GM19023 (cell line): Measurements from ENCODE around the gene SMCP.
A peak's percentile ranks its signal among the peaks of the same experiment; 100 is the strongest.

Experiments used
- ATAC-seq: cut with Tn5 transposase; IDR thresholded peaks from one replicate; pipeline ENCODE4 v1.9.1; 2021; ENCODE audit warnings: mild to moderate bottlenecking, moderate library complexity; ENCODE audit not compliant: unreplicated experiment

SMCP gene

DNA sequence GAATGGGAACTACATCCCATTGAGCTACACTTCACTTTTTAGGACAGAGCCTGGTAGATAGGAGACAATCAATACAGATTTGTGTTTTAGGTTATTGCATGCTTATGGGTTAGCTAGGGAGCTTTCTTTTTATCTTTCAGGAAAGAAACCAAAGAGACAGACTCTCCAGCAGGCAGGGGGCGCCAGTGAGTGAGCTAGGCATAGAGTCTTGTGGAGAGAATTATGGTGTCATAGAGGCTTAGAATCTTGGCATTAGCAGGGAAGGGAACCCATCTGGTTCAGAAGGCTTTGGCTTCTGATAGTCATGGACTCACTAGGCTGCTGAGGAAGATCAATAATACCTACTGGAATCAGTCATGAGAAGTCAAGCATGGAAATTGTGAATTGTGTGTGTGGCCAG is at the start of gene SMCP:
SMCP (plus strand) TSS at position 281 of the 400 bp plus-strand sequence. CDS start 6,101 bp downstream, outside the sequence.
- no peak for ATAC-seq

DNA sequence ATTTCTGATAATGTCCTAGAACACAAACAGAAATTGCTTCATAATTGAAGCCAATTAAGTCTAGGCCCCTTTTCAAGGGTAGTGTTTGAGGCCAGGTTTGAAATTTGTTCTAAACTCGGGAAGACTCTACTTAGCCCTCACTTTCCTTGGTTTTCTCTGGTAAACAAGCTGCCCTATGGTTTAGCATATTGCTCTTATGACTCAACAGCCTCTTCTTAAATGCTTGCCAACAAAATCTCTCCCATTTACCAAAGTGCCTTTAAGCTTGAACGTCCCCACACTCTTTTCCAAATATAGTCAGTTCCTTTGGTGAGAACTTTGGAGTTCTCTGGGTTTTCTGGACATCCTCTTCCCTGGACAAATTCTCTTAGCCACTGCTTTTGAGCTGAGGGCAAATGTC is 41.3 kb upstream of the SMCP start:
- ATAC-seq: no peak

GRCh38 chr1:152842556-152842955 is 35.6 kb upstream of the SMCP start, which contains the start of gene LCE6A:
Gene LCE6A (plus strand): TSS chr1:152842856. CDS start chr1:152843521, 665 bp downstream.
- no peak for ATAC-seq

GRCh38 chr1:152855661-152856060 is 22.5 kb upstream of the SMCP start:
- no peak for ATAC-seq

GRCh38 chr1:152858062-152858461 is 20.1 kb upstream of the SMCP start:
- ATAC-seq: no peak

DNA sequence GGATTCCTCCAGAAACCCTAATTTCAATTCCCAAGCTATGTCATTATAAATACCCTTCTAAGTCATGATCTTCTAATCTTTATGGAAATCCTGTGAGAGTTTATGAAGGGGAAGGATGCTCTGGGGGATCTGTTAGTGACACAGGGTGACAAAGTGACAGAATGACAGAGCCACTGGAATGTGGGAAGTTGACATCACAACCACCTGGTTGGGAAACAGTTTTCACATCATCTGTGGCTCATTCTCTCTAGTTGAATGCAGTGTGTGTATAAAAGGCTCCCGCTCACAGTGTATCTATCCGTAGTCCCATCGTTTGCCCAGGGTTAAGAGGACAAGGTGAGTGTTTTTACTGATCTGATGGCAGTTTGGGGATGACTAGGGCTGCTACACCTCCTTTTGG is 18.4 kb upstream of the SMCP start, which contains the start of gene LCE7A:
LCE7A (plus strand) TSS at position 301 of the 400 bp plus-strand sequence. CDS start 702 bp downstream, outside the sequence.
- no peak for ATAC-seq

DNA sequence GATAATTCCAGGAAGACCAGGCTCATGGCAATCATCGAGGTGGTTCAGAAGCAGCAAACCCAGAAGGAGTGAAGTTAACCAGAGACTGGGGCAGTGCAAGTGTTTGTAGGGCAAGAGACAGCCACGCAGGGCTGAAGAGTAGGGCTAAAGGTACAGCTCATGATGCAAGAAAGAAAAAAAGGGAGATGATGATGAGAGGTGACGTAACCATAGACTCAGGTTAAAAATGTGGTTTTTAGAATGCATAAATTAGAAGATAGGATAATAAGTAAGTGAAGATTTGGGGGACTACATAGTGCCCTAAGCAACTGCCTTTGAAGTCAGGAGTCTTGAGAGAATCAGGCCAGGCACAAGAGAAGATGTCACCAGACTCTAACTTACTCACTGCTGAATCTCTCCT is 18.0 kb upstream of the SMCP start:
- no peak for ATAC-seq

DNA sequence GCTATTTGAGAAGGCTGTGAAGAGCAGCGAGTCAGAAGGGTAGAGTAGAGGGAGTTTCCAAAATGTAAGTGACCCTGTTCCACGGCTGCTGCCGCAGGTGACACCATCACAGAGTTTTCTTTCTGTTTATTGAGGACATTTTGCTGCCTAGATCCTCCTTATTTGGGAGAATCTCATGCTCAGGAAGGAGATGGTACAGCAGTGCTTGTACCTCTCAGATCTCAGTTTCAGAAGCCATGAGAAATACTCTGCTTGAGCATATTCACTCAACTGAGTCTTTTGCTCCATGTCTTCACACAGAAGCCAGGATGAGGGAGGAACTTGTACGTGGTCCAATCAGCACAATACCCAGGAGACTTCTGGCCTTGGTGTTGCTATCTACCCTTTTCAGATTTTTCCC is 16.7 kb upstream of the SMCP start:
- no peak for ATAC-seq

DNA sequence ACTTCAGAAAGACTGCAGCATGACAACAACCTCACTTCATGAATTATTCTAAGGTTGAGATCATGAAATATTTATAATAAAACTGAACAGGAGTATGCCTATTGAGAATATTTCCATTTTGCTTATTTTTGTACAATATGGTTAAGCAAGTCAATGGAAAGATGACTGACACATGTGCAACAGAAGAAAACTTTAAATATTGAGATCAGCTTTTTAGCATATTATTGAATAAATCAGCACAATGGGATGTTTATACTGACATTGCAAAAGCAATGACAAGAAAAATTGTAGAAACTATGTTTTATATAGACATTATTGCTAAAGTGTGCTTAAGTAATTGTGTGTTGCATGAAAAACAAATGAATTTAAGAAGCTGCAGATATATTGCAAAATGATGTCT is 13.7 kb upstream of the SMCP start:
- no peak for ATAC-seq

GRCh38 chr1:152866321-152866720 is 11.8 kb upstream of the SMCP start:
- no peak for ATAC-seq

DNA sequence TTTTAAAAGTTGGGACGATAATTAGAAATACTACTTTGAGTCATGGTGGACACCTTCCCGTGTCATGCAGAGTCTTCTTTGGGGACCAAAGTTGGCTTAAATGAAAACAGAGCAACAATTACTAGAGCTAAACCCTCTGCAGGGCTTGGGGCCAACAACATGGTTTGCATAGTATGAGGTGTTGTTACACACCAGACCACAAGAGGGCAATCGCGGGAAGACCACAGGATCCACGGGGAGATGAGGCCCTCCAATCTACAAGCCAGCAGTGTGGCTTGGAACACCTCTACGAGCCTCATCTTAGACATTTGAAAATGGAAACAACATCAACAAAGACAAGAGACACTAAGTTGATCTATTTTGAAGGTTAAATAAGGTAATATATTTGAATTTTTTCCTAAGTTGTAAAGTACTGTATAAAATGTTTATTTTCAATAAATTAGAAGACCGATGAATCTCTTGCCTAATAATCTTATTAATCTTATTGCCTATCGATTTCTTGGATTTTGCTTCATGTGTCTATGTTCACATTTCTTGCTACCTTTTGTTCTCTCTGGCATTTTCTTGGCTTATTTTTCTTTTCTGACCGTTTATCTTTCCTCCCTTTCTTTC is 8.2 kb upstream of the SMCP start:
- no peak for ATAC-seq

- no peak for ATAC-seq
Measured at GRCh38 chr1:152870831-152871730, 7.0 kb upstream of the SMCP start.

GRCh38 chr1:152871731-152872126 is 6.4 kb upstream of the SMCP start:
- ATAC-seq: no peak

DNA sequence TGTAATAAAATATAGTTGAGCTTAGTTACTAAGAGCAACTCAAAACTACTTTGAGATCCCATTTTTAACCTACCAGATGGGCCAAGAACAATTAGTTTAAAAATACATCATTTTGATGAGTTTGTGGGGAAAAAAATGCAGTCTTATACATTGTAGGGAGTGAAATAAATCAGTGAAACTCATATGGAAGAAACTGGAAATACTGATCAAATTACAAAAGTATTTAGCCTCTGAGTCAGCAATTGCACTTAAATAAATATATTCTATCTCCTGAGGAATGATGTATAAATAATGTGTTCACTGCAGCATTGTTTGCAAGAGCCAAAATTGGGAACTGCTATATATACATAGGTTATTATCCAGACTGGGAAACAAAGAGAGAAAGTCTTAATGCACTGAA is 4.6 kb upstream of the SMCP start:
- no peak for ATAC-seq

DNA sequence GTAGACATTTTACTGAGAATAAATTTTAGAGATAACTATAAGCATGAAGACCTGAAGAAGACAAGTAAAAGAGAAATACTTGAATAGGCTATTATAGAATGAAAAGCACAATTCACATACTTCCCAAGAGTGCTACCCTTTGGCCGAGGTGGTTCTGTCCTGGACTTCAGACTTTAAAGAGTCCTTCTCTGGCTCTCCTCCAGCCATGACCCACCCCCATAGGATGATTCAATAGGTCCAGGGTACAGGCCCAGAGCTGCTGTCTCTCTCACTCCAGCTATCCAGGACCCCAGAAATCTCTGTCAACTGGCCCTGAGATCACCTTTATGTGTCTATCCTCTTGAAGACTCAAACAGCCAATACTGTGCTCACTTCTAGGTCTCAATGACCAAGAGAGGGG is 1.3 kb upstream of the SMCP start:
- ATAC-seq: no peak

DNA sequence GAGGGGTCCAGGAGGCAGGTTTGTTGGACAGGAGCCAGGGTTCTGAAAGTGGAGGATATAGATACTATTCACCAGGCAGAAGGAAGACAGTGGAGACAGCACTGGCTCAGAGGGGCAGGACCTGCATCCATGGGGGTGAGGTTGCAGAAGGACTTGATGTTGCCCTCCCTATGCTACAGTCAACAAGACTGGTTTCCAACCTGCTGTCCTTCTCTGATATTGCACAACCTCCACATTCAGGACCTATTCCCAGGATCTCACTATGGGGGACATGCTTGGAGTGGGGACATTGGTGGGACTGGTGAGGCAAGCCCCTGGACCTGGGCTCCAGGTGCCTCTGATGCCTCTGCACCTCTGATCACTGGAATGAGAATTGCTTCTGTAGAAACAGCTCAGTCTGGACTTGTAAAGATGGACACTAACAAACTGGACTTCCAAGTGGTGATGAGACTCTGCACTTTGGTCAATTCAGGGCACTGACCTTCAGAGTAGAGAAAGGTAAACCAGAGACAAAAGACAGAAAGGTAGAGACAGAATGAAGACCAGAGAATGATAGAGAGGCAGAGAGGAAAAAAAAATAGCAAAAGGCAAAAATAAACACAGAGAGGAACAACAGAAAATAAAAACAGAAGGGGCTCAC is 1.6 kb downstream of the SMCP start:
- no peak for ATAC-seq

GRCh38 chr1:152880316-152880715 is 2.2 kb downstream of the SMCP start:
- no peak for ATAC-seq

GRCh38 chr1:152880907-152881306 is 2.8 kb downstream of the SMCP start:
- ATAC-seq: peak; percentile 45

- ATAC-seq: no peak
Measured at GRCh38 chr1:152884085-152884484, 6.0 kb downstream of the SMCP start.

GRCh38 chr1:152884506-152884905 is 6.4 kb downstream of the SMCP start:
- ATAC-seq: no peak

- no peak for ATAC-seq
Measured at GRCh38 chr1:152884966-152885624, 7.0 kb downstream of the SMCP start.
